Cerebellar cortex (tissue), 1 donor: Measurements from ENCODE around the gene SCAND1.
"Not testable (repeated sequence)": the region's sequence is repeated elsewhere in the genome, so short reads cannot be mapped to it uniquely, and the experiment has no call there.

ENCODE experiments used
- DNase-seq: peaks from one replicate; pipeline ENCODE4 v3.0.0-alpha.2; 2015; ENCODE audit warnings: low spot score

Gene SCAND1

GRCh38 chr20:35959291-35959690 is 5.0 kb upstream of the SCAND1 start:
- DNase-seq = not testable (repeated sequence)

GRCh38 chr20:35956616-35957015 is 2.3 kb upstream of the SCAND1 start:
- DNase-seq = no peak

GRCh38 chr20:35954907-35955251 is 577 bp upstream of the SCAND1 start:
- no peak for DNase-seq

GRCh38 chr20:35953387-35954199 is 709 bp downstream of the SCAND1 start:
- DNase-seq = peak; percentile 15

- DNase-seq = peak; percentile 24
Observed at GRCh38 chr20:35952480-35953386, 1.6 kb downstream of the SCAND1 start.

GRCh38 chr20:35952080-35952479 is 2.2 kb downstream of the SCAND1 start:
- not testable (repeated sequence) for DNase-seq

GRCh38 chr20:35950093-35950492 is 4.2 kb downstream of the SCAND1 start:
- no peak for DNase-seq

GRCh38 chr20:35947907-35948306 is 6.4 kb downstream of the SCAND1 start:
- no peak for DNase-seq

GRCh38 chr20:35947489-35947888 is 6.8 kb downstream of the SCAND1 start:
- DNase-seq = peak; percentile 20

- DNase-seq = no peak
Observed at GRCh38 chr20:35942243-35942642, 12.1 kb downstream of the SCAND1 start.

GRCh38 chr20:35941620-35942019 is 12.7 kb downstream of the SCAND1 start:
- no peak for DNase-seq

- DNase-seq = no peak
Observed at GRCh38 chr20:35939264-35939663, 15.0 kb downstream of the SCAND1 start.

- DNase-seq = no peak
Observed at GRCh38 chr20:35934050-35934449, 20.3 kb downstream of the SCAND1 start.

- DNase-seq = no peak
Observed at GRCh38 chr20:35929301-35929700, 25.0 kb downstream of the SCAND1 start.

- DNase-seq = no peak
Observed at GRCh38 chr20:35920523-35920922, 33.8 kb downstream of the SCAND1 start.

GRCh38 chr20:35918021-35918420 is 36.3 kb downstream of the SCAND1 start:
- no peak for DNase-seq

- no peak for DNase-seq
Observed at GRCh38 chr20:35917077-35917476, 37.2 kb downstream of the SCAND1 start.

GRCh38 chr20:35912881-35913280 is 41.4 kb downstream of the SCAND1 start:
- DNase-seq = no peak

- DNase-seq = no peak
Observed at GRCh38 chr20:35910254-35910653, 44.0 kb downstream of the SCAND1 start.

GRCh38 chr20:35909796-35910195 is 44.5 kb downstream of the SCAND1 start:
- DNase-seq = no peak

GRCh38 chr20:35909176-35909575 is 45.1 kb downstream of the SCAND1 start:
- no peak for DNase-seq

GRCh38 chr20:35908007-35908406 is 46.3 kb downstream of the SCAND1 start:
- no peak for DNase-seq
